ENCODE data around the gene AGPAT4.

The AGPAT4 gene

DNA sequence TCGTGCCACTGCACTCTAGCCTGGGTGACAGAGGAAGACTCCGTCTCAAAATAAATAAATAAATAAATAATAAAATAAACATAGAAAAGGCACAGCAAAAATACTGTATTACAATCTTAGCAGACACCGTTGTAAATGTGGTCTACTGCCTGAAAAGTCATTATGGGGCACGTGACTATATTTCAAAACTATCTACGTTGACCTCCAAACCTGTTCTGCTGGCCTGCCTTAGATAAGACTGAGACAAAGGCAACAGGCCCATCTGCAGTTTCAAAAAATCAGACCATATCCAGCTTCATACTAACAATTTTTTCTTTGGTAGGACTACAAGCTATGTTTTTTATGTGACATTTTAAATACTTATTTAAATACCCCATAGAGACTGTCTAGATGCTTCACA lies 59.1 kb downstream of the AGPAT4 start:
- peaks cover 94% of the 10 kb centered on the region for H3K9me3 Mint-ChIP-seq
- no peak overlapping the region for H3K27ac Mint-ChIP-seq
- H3K4me1 Mint-ChIP-seq = no peaks in the 10 kb centered on the region
- TF ChIP-seq, protein P1, sequence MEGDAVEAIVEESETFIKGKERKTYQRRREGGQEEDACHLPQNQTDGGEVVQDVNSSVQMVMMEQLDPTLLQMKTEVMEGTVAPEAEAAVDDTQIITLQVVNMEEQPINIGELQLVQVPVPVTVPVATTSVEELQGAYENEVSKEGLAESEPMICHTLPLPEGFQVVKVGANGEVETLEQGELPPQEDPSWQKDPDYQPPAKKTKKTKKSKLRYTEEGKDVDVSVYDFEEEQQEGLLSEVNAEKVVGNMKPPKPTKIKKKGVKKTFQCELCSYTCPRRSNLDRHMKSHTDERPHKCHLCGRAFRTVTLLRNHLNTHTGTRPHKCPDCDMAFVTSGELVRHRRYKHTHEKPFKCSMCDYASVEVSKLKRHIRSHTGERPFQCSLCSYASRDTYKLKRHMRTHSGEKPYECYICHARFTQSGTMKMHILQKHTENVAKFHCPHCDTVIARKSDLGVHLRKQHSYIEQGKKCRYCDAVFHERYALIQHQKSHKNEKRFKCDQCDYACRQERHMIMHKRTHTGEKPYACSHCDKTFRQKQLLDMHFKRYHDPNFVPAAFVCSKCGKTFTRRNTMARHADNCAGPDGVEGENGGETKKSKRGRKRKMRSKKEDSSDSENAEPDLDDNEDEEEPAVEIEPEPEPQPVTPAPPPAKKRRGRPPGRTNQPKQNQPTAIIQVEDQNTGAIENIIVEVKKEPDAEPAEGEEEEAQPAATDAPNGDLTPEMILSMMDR (IDR thresholded peaks at IDR 0.05) = no peak
- no peaks in the 10 kb centered on the region for H3K27me3 Mint-ChIP-seq (ENCODE audit: low read depth, poor library complexity)
- H3K4me3 Mint-ChIP-seq = no peak overlapping the region
- H3K36me3 Mint-ChIP-seq (ENCODE audit: low read depth) = peaks cover 99% of the 10 kb centered on the region
- no peak for DNase-seq

DNA sequence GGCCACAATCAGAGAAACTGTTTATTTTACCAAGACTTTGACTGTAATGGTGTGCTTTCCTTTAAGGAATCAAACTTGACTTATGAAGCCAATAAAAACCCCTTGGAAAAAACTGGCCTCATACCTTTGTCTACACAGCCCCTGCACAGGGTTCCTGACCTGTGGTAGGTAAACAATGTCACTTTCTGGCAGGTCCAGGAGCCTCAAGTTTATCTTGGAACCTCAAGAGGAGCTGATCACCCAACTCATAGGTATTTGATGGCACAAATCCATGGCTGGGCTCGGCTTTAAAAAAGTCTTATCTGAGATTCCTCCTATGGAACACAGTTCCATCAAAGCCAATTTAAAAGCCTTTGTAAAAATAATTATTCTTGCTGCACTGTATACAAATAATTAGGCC lies 61.0 kb downstream of the AGPAT4 start:
- Mint-ChIP-seq H3K27me3 (ENCODE audit: low read depth, poor library complexity) (no peaks in the 10 kb centered on the region), H3K36me3 (ENCODE audit: low read depth) (peaks cover 99% of the 10 kb centered on the region), H3K4me1 (no peaks in the 10 kb centered on the region), H3K9me3 (peaks cover 96% of the 10 kb centered on the region), H3K27ac (no peak overlapping the region), H3K4me3 (no peak overlapping the region)
- TF ChIP-seq, protein P1 (IDR thresholded peaks at IDR 0.05) = no peak
- no peak for DNase-seq

DNA sequence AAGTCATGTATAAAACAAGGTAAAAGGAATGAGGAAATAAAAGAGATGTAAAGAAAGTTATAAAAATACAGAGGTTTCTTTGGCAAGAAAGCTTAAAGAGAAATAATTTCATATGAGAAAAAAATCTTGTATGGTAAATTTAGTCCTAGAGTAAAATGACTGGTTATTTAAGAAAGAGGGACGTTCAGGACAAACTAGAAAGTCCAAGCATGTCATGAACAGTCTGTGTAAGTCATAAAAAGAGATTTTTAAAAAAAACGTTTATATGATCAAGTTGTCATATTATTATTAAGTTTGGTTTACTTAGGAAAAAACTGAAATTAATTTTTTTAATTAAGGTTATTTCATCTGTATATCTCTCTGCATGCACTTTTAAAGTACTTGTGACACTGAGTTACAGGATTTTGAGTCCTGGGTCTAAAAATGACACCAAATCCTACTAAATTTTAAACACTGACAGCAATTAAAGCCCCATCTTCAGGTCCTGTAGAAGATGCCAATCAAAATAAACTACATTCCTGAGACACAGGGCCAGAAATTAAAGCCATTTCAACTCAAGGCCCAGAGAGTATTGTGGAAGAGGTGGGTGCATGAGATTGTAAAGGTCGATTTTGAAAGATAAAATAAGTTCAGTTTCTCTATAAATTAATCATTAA lies 62.4 kb downstream of the AGPAT4 start:
- Mint-ChIP-seq H3K27me3 (ENCODE audit: low read depth, poor library complexity) (no peaks in the 10 kb centered on the region), H3K36me3 (ENCODE audit: low read depth) (peaks cover 99% of the 10 kb centered on the region), H3K4me3 (no peak overlapping the region), H3K9me3 (peaks cover 96% of the 10 kb centered on the region), H3K27ac (no peak overlapping the region), H3K4me1 (no peaks in the 10 kb centered on the region)
- TF ChIP-seq, protein P1 (IDR thresholded peaks at IDR 0.05) = no peak
- no peak for DNase-seq

DNA sequence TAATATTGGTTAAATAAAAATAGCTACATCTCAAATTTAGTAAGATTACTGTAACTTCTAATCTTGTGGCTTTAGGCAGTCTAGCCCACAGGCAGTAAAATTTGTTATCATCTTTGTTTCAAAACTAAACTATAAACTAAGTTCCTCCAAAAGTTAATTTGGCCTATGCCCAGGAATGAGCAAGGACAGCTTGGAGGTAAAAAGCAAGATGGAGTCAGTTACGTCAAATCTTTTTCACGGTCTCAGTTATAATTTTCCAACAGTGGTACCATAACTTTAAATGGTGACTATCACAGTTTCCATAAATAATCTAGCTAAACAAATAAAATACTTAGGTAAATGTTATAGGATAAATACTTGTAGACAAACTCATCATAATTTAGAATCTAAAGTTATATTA lies 63.0 kb downstream of the AGPAT4 start:
- no peak overlapping the region for H3K27ac Mint-ChIP-seq
- H3K4me3 Mint-ChIP-seq = no peak overlapping the region
- TF ChIP-seq, protein P1 (IDR thresholded peaks at IDR 0.05) = no peak
- H3K9me3 Mint-ChIP-seq = peaks cover 96% of the 10 kb centered on the region
- H3K36me3 Mint-ChIP-seq (ENCODE audit: low read depth) = peaks cover 99% of the 10 kb centered on the region
- H3K27me3 Mint-ChIP-seq (ENCODE audit: low read depth, poor library complexity) = no peaks in the 10 kb centered on the region
- DNase-seq = no peak
- H3K4me1 Mint-ChIP-seq = no peaks in the 10 kb centered on the region

DNA sequence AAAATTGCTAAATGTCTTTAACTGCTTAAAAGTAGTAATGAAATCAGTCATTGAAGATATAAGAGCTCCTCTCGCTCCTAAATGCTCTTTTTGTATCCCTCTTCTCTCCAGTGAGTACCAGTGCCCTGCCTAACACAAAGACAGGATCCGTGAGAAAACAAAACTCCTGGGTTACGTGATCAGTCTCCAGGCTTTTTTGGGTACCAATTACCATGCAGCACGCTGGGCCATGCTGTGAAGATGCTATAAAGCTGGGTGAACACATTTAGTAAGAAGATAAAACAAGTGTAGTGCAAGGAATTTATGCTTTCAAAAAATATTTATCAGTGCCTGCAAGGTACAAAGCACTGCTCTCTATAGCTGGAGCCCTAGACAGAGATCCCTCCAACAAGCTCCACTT lies 66.7 kb downstream of the AGPAT4 start:
- H3K4me3 Mint-ChIP-seq = no peak overlapping the region
- H3K27me3 Mint-ChIP-seq (ENCODE audit: low read depth, poor library complexity) = no peaks in the 10 kb centered on the region
- H3K4me1 Mint-ChIP-seq = peaks cover 13% of the 10 kb centered on the region
- peaks cover 99% of the 10 kb centered on the region for H3K36me3 Mint-ChIP-seq (ENCODE audit: low read depth)
- no peak overlapping the region for H3K27ac Mint-ChIP-seq
- H3K9me3 Mint-ChIP-seq = peaks cover 83% of the 10 kb centered on the region
- DNase-seq = no peak
- TF ChIP-seq, protein P1 (IDR thresholded peaks at IDR 0.05) = no peak

DNA sequence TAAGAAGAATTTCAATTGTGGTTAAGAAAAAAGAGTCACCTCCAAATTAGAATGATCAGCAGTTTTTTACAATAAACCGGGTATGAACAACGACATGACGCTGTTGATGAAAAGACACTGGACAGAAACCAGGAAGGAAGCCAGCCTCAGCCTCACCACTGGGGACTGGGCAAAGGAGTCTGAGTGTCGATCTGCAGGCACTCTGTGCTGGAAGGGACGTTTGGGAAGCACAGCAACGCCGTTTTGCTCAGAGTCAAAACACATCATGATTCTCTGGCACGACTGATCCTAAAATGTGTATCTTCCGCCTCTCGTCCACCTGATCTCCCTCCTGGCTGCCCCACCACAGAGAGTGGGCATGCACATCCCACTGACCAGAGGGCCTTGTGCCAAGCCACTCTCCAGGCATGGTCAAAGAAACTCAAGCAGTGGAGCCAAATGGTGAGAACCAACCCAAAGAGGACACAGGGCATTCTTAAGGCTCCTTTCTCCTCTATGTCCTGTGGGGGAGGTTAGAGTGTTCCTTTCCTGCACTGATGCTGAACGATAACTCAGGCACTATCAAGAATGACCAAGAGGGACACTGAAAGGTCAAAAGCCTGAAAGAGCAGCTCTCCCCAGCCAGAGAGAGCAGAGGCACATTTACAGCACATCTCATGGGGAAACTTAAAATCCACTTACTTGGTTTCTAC lies 68.8 kb downstream of the AGPAT4 start:
- no peak for DNase-seq
- H3K27me3 Mint-ChIP-seq (ENCODE audit: low read depth, poor library complexity) = no peaks in the 10 kb centered on the region
- H3K4me3 Mint-ChIP-seq = no peak overlapping the region
- H3K4me1 Mint-ChIP-seq = peaks cover 18% of the 10 kb centered on the region
- peaks cover 67% of the 10 kb centered on the region for H3K9me3 Mint-ChIP-seq
- TF ChIP-seq, protein P1 (IDR thresholded peaks at IDR 0.05) = no peak
- peak overlapping the region; percentile 66 for H3K27ac Mint-ChIP-seq
- H3K36me3 Mint-ChIP-seq (ENCODE audit: low read depth) = peaks cover 97% of the 10 kb centered on the region

Measured in nephron progenitor cell (in vitro differentiated cells).